ENCODE results near the gene ILK.

Gene ILK

GRCh38 chr11:6566704-6567370 lies 36.7 kb upstream of the ILK start:
- no peak for TF ChIP-seq JUND (IDR thresholded peaks at IDR 0.05; ENCODE audit: low read depth)
- no peak for DNase-seq (ENCODE audit: low read depth in 1 of 2, low spot score in 1 of 2)
- in situ Hi-C loops (cut with HindIII; ENCODE audit: low pct_unique_long_range_greater_than_20kb, low sequenced_read_pairs) = no loop called here

- in situ Hi-C loops (cut with HindIII; ENCODE audit: low pct_unique_long_range_greater_than_20kb, low sequenced_read_pairs) = no loop called here
- no peak for DNase-seq (ENCODE audit: low read depth in 1 of 2, low spot score in 1 of 2)
- no peak for TF ChIP-seq JUND (IDR thresholded peaks at IDR 0.05; ENCODE audit: low read depth)
These were observed 36.2 kb upstream of the ILK start for GRCh38 chr11:6567371-6567745.

DNA sequence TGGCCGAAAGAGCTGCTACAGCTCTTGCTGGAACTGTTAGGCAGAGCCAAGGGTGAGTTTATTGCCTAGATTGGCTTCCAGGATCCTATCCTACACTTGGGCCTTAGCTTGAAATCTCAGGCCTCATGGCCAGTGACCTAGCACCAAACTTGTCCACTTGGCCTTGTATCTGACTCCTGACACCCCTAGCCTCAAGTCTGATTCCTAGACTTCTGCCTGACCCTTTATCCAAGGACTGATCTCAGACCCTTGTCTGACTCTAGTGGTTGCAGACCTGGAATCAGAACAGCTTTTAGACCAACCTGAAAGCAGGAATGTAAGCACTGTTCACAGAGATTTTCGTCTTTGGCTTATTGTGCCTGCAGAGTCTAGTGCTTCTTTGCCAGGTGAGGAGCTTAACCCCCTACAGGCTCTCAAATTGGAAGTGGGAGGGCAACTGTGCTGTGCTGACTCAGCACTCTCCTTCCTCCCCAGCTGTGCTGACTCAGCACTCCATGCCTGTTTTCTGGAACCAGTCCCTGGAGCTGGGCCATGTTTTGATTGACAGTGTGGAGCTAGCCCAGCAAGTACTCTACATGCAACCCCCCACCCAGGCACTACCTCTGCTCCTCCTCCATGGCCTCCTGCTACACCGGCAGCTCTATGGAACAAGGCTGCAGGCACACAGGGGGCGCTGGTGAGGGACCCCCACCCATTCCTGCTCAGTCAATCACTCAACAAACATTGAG lies 35.2 kb upstream of the ILK start:
- in situ Hi-C loops (cut with HindIII; ENCODE audit: low pct_unique_long_range_greater_than_20kb, low sequenced_read_pairs) = no loop called here
- peak; percentile 64 to 81 for DNase-seq (ENCODE audit: low read depth in 1 of 2, low spot score in 1 of 2)
- no peak for TF ChIP-seq JUND (IDR thresholded peaks at IDR 0.05; ENCODE audit: low read depth)

DNA sequence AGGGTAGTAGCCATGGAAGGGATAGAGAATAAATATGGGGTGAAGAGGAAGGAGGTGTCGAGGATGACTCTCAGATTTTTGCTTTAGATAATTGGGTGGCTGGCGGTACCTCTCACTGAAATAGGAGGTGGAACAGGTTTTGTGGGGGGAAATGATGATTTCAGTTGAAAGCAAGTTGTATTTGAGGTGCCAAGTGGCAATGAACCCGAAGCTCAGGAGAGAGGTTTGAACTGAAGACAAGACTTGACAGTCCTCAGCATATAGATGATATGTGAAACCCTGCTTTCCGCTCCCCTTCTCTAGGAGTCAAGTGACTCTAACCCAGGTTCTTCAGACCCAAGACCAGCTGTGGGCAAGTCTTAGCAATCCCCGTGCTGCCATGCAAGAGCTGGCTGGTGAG lies 33.9 kb upstream of the ILK start:
- no peak for DNase-seq (ENCODE audit: low read depth in 1 of 2, low spot score in 1 of 2)
- no peak for TF ChIP-seq JUND (IDR thresholded peaks at IDR 0.05; ENCODE audit: low read depth)

GRCh38 chr11:6570691-6571427 lies 32.7 kb upstream of the ILK start:
- in situ Hi-C loops (cut with HindIII; ENCODE audit: low pct_unique_long_range_greater_than_20kb, low sequenced_read_pairs) = no loop called here
- no peak for TF ChIP-seq JUND (IDR thresholded peaks at IDR 0.05; ENCODE audit: low read depth)
- DNase-seq (ENCODE audit: low read depth in 1 of 2, low spot score in 1 of 2) = no peak

More for the DNA sequence above, 33.9 kb upstream of the ILK start:
- in situ Hi-C loops (cut with HindIII; ENCODE audit: low pct_unique_long_range_greater_than_20kb, low sequenced_read_pairs) = no loop called here

GRCh38 chr11:6571434-6572008 lies 32.1 kb upstream of the ILK start:
- no peak for DNase-seq (ENCODE audit: low read depth in 1 of 2, low spot score in 1 of 2)
- TF ChIP-seq JUND (IDR thresholded peaks at IDR 0.05; ENCODE audit: low read depth) = no peak
- in situ Hi-C loops (cut with HindIII; ENCODE audit: low pct_unique_long_range_greater_than_20kb, low sequenced_read_pairs) = no loop called here

- TF ChIP-seq JUND (IDR thresholded peaks at IDR 0.05; ENCODE audit: low read depth) = no peak
These were observed 31.4 kb upstream of the ILK start for GRCh38 chr11:6572215-6572614.

DNA sequence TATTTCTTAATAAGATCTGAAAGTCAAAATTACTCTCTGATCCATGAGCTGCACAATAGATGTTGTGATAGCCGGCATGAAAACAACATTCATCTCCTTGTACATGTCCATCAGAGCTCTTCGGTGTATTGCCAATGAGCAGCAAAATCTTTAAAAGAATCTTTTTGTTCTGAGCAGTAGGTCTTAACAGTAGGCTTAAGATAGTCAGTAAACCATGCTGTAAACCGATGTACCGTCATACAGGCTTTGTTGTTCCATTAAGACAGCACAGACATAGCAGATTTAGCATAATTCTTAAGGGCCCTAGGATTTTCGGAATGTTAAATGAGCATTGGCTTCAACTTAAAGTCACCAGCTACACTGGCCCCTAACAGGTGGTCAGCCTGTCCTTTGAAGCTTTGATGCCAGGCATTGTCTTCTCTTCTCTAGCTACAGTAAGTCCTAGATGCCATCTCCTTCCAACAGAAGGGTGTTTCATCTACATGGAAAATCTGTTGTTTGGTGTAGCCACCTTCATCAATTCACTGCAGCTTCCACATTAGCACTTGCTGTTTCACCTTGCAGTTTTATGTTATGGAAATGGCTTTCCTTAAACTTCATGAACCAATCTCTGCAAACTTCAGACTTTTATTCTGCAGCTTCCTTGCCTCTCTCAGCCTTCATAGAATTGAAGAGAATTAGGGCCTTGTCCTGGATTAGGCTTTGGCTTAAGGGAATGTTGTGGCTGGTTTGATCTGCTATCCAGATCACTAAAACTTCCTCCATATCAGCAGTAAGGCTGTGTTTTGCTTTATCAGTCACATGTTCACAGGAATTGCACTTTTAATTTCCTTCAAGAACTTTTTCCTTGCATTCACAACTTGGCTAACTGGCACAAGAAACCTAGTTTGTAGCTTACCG lies 28.5 kb upstream of the ILK start:
- no peak for TF ChIP-seq JUND (IDR thresholded peaks at IDR 0.05; ENCODE audit: low read depth)
- DNase-seq (ENCODE audit: low read depth in 1 of 2, low spot score in 1 of 2) = no peak
- in situ Hi-C loops (cut with HindIII; ENCODE audit: low pct_unique_long_range_greater_than_20kb, low sequenced_read_pairs) = no loop called here

More at GRCh38 chr11:6572215-6572614, 31.4 kb upstream of the ILK start:
- in situ Hi-C loops (cut with HindIII; ENCODE audit: low pct_unique_long_range_greater_than_20kb, low sequenced_read_pairs) = no loop called here
- no peak for DNase-seq (ENCODE audit: low read depth in 1 of 2, low spot score in 1 of 2)

DNA sequence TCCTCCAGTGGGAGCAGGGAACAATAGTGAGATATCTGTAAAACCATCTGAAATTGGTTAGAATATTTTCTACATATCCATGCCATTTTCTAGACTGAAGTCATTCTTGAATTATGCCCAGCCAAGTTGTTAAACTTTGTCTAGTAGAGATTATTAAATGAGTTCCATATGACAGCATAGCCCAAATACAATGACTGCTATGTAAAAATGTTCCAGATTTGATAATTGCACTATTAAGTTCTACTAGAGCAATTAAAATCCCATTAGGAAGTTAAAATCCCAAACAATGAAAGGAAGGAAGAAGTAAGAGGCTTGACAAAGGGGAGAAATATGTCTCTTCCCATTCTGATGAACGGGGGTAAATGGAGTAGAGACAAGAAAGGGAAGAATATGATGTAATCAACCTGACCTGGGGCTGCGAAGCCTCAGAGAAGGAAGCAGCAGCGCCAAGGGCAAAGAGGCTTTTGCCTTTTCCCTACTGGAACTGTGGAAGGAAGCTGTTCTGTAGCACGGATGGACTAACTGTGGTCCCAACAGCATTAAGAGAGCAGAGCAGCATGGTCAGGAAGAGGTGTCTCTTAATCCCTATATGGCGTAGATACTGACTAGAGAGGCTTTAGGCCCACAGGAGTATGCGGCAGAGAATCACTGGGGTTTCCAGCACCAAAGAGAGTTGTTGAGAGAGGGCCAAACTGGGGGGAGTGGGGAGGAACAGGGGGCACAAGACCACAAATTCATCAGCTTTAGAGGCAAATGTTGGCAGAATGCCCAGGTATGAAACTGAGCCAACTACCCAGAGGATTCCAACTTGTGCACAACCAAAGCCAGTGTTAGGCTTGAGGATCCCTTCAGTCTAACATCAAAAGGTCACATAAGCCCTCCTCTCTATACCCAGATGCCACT lies 26.9 kb upstream of the ILK start:
- in situ Hi-C loops (cut with HindIII; ENCODE audit: low pct_unique_long_range_greater_than_20kb, low sequenced_read_pairs) = no loop called here
- no peak for DNase-seq (ENCODE audit: low read depth in 1 of 2, low spot score in 1 of 2)
- no peak for TF ChIP-seq JUND (IDR thresholded peaks at IDR 0.05; ENCODE audit: low read depth)

DNA sequence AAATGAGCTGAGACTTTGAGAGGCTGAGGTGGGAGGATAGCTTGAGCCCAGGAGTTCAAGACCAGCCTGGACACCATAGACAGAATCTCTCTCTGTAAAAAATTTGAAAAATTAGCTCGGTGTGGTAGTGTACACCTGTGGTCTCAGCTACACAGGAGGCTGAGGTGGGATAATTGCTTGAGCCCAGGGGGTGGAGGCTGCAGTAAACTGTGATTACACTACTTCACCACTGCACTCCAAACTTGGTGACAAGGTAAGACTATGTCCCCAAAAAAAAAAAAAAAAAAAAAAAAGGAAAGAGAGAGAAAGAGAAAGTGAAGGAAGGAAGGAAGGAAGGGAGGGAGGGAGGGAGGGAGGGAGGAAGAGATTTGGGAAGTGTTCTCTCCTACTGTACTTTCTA lies 25.4 kb upstream of the ILK start:
- DNase-seq (ENCODE audit: low read depth in 1 of 2, low spot score in 1 of 2) = no peak
- in situ Hi-C loops (cut with HindIII; ENCODE audit: low pct_unique_long_range_greater_than_20kb, low sequenced_read_pairs) = no loop called here
- TF ChIP-seq JUND (IDR thresholded peaks at IDR 0.05; ENCODE audit: low read depth) = no peak

- in situ Hi-C loops (cut with HindIII; ENCODE audit: low pct_unique_long_range_greater_than_20kb, low sequenced_read_pairs) = no loop called here
- TF ChIP-seq JUND (IDR thresholded peaks at IDR 0.05; ENCODE audit: low read depth) = no peak
- no peak for DNase-seq (ENCODE audit: low read depth in 1 of 2, low spot score in 1 of 2)
These were observed 23.9 kb upstream of the ILK start for GRCh38 chr11:6579681-6580080.

Measured in T47D (cell line).